ENCODE measurements around the gene NCKAP5. TPM values are rescaled to one million over a fixed set of nuclear protein-coding genes. Genes with fewer than 3 reads are reported as not detected.

The NCKAP5 gene
- total and polyA plus RNA-seq, 2 experiments from 2014 or later: 0.65 to 0.86 TPM

DNA sequence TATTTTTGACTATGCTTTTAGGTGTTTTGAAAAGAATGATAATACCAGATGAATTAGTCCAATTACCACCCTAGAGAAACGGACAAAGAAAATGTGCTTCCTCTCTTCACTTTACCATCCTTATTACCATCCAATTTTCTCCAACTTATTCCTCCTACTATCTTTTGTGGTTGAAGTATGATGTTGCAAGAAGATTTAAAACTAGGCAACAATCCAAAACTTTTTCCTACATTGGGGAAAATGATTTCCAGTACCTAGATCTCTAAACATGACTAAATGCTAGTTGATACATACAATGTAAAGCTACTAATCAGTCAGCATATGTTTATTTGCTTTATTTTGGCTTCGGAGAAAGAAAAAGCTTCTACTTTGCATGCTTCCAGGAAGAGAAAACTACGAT lies 543.3 kb downstream of the NCKAP5 start:
- no peak for TF ChIP-seq EZH2phosphoT487 (IDR thresholded peaks at IDR 0.05; ENCODE audit: insufficient read depth, low read depth)
- no peak for TF ChIP-seq EZH2 (IDR thresholded peaks at IDR 0.05; ENCODE audit: insufficient read depth, poor library complexity, severe bottlenecking)
- in situ Hi-C loops (cut with MboI): no loop called here

DNA sequence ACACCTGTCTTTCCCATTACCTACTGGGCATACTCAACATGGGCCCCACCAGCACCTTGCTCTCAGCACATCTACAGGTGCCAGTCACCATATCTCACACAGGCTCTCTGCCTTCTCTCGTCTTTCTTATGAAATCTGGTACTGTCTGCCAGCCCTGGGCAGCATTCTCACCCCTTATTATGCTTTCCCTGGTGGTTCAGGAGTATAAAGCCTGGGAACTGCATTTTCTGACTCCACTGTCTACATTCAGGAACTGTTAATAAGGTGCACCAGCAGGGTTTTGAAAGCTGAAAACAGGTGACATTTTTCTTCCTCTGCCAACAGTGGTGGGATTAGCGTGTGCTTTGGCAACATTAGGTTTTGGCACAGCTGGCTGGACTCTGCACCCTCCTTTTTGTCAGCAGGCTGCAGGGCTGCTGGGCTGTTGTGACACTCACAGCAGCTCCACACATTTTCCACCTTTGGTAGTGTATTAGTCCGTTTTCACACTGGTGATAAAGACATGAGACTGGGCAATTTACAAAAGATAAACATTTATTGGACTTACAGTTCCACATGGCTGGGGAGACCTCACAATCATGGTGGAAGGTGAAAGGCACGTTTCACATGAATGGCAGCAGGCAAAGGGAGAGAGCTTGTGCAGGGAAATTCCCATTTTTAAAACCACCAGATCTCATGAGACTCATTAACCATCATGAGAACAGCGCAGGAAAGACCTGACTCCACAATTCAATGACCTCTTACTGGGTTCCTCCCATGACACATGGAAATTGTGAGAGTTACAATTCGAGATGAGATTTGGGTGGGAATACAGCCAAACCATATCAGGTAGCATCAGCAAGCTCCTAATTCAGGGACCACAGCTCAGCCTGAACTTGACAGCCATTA lies 555.2 kb downstream of the NCKAP5 start:
- Histone ChIP-seq H3K9me3 (ENCODE audit: low read depth) (no peaks in the 10 kb centered on the region), H4K20me1 (ENCODE audit: insufficient read depth) (no peaks in the 10 kb centered on the region), H2AFZ (no peak overlapping the region)

More for the DNA sequence above, 543.3 kb downstream of the NCKAP5 start:
- H3F3A ChIP-seq (ENCODE audit: insufficient read depth): no peaks in the 10 kb centered on the region
- H4K20me1 ChIP-seq (ENCODE audit: insufficient read depth): no peaks in the 10 kb centered on the region
- H3K36me3 ChIP-seq (ENCODE audit: low read depth): no peaks in the 10 kb centered on the region
- no peaks in the 10 kb centered on the region for H3K27me3 ChIP-seq (replicated peaks; ENCODE audit: insufficient read depth)
- no peak overlapping the region for H3K9ac ChIP-seq
- H3K4me3 ChIP-seq: no peak overlapping the region
- no peaks in the 10 kb centered on the region for H3K4me1 ChIP-seq (ENCODE audit: insufficient read depth)
- DNase-seq: no peak
- WGBS, 2 experiments (ENCODE audit: low coverage in 1 of 2, low lambda C conversion rate in 2 of 2, missing lambda C conversion rate in 2 of 2): 27 to 36% methylated on average over 3 of the region's 3 CpGs
- no peak overlapping the region for H3K27ac ChIP-seq
- no peaks in the 10 kb centered on the region for H3K79me2 ChIP-seq (ENCODE audit: insufficient read depth)
- H3K9me2 ChIP-seq (ENCODE audit: insufficient read depth): no peaks in the 10 kb centered on the region
- no peaks in the 10 kb centered on the region for H3K9me3 ChIP-seq (ENCODE audit: low read depth)
- no peak overlapping the region for H3K4me2 ChIP-seq (ENCODE audit: unreplicated experiment)
- H2AFZ ChIP-seq: no peak overlapping the region

DNA sequence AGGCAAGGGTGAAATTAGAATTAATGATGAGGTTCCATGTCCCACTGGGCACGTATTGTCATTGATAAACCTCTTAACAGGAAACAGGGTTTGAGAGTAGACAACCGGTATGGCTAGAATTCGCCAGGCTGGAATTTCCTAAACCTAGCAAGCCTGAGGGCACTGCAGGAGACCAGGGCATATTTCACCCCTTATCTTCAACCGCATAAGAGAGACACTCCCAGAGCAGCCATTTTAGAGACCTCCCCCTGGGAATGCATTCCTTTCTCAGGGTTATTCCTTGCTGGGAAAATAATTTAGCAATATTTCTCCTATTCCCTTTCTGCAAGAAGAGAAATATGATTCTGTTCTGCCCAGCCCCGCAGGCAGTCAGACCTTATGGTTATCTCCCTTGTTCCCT lies 563.6 kb downstream of the NCKAP5 start:
- H4K20me1 ChIP-seq (ENCODE audit: insufficient read depth): no peaks in the 10 kb centered on the region
- WGBS, 2 experiments (ENCODE audit: low coverage in 1 of 2, low lambda C conversion rate in 2 of 2, missing lambda C conversion rate in 2 of 2): 62 to 66% methylated on average over 5 of the region's 5 CpGs

More for the DNA sequence above, 555.2 kb downstream of the NCKAP5 start:
- Histone ChIP-seq H3K36me3 (ENCODE audit: low read depth) (no peaks in the 10 kb centered on the region), H3F3A (ENCODE audit: insufficient read depth) (no peaks in the 10 kb centered on the region), H3K4me1 (ENCODE audit: insufficient read depth) (no peaks in the 10 kb centered on the region), H3K27me3 (replicated peaks; ENCODE audit: insufficient read depth) (no peaks in the 10 kb centered on the region), H3K27ac (no peak overlapping the region), H3K9ac (no peak overlapping the region), H3K79me2 (ENCODE audit: insufficient read depth) (no peaks in the 10 kb centered on the region), H3K4me3 (no peak overlapping the region), H3K4me2 (ENCODE audit: unreplicated experiment) (no peak overlapping the region), H3K9me2 (ENCODE audit: insufficient read depth) (no peaks in the 10 kb centered on the region)
- in situ Hi-C loops (cut with MboI): no loop called here
- no peak for TF ChIP-seq EZH2phosphoT487 (IDR thresholded peaks at IDR 0.05; ENCODE audit: insufficient read depth, low read depth)
- DNase-seq: no peak
- WGBS, 2 experiments (ENCODE audit: low coverage in 1 of 2, low lambda C conversion rate in 2 of 2, missing lambda C conversion rate in 2 of 2): 15 to 24% methylated on average over 6 of the region's 6 CpGs

DNA sequence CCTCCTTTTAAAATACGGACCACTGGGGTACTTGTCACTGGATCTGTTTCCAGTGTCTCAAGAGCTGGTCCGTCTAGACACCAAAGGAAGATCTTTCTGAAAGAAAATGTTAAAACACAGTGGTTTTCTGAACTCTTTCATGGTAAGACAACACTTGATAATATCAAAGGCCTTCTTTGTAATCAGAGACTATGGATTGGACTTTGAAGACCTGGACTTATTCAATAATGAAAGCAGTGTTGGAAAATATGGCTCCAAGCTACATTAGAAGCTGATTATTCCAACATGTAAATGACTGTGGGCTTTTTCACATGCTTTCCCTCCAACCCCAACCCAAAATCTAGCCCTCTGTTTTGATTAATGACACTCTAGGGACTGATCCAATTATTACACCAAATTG lies 568.8 kb downstream of the NCKAP5 start:
- H3K9me2 ChIP-seq (ENCODE audit: insufficient read depth): no peaks in the 10 kb centered on the region
- in situ Hi-C loops (cut with MboI): no loop called here
- no peaks in the 10 kb centered on the region for H3K79me2 ChIP-seq (ENCODE audit: insufficient read depth)
- no peaks in the 10 kb centered on the region for H3K27me3 ChIP-seq (replicated peaks; ENCODE audit: insufficient read depth)
- H3K9me3 ChIP-seq (ENCODE audit: low read depth): no peaks in the 10 kb centered on the region
- H4K20me1 ChIP-seq (ENCODE audit: insufficient read depth): no peaks in the 10 kb centered on the region
- H3K27ac ChIP-seq: no peak overlapping the region
- no peaks in the 10 kb centered on the region for H3K4me1 ChIP-seq (ENCODE audit: insufficient read depth)
- TF ChIP-seq EZH2phosphoT487 (IDR thresholded peaks at IDR 0.05; ENCODE audit: insufficient read depth, low read depth): no peak
- no peak for TF ChIP-seq EZH2 (IDR thresholded peaks at IDR 0.05; ENCODE audit: insufficient read depth, poor library complexity, severe bottlenecking)
- no peak overlapping the region for H2AFZ ChIP-seq
- H3K4me3 ChIP-seq: no peak overlapping the region
- H3K36me3 ChIP-seq (ENCODE audit: low read depth): no peaks in the 10 kb centered on the region
- DNase-seq: no peak
- no peak overlapping the region for H3K4me2 ChIP-seq (ENCODE audit: unreplicated experiment)
- no peaks in the 10 kb centered on the region for H3F3A ChIP-seq (ENCODE audit: insufficient read depth)
- no peak overlapping the region for H3K9ac ChIP-seq
- 43 to 48% methylated on average over 2 of the region's 2 CpGs for WGBS, 2 experiments (ENCODE audit: low coverage in 1 of 2, low lambda C conversion rate in 2 of 2, missing lambda C conversion rate in 2 of 2)

More for the DNA sequence above, 563.6 kb downstream of the NCKAP5 start:
- no peak overlapping the region for H3K4me2 ChIP-seq (ENCODE audit: unreplicated experiment)
- H3K9me2 ChIP-seq (ENCODE audit: insufficient read depth): no peaks in the 10 kb centered on the region
- H3K36me3 ChIP-seq (ENCODE audit: low read depth): no peaks in the 10 kb centered on the region
- H3K79me2 ChIP-seq (ENCODE audit: insufficient read depth): no peaks in the 10 kb centered on the region
- in situ Hi-C loops (cut with MboI): no loop called here
- H3K4me3 ChIP-seq: no peak overlapping the region
- H3F3A ChIP-seq (ENCODE audit: insufficient read depth): no peaks in the 10 kb centered on the region
- no peak overlapping the region for H2AFZ ChIP-seq
- no peak overlapping the region for H3K27ac ChIP-seq
- no peaks in the 10 kb centered on the region for H3K27me3 ChIP-seq (replicated peaks; ENCODE audit: insufficient read depth)
- TF ChIP-seq EZH2 (IDR thresholded peaks at IDR 0.05; ENCODE audit: insufficient read depth, poor library complexity, severe bottlenecking): no peak
- no peak for TF ChIP-seq EZH2phosphoT487 (IDR thresholded peaks at IDR 0.05; ENCODE audit: insufficient read depth, low read depth)
- no peak for DNase-seq
- H3K9me3 ChIP-seq (ENCODE audit: low read depth): no peaks in the 10 kb centered on the region
- no peak overlapping the region for H3K9ac ChIP-seq
- no peaks in the 10 kb centered on the region for H3K4me1 ChIP-seq (ENCODE audit: insufficient read depth)

Measured in GM23248 (cell line).